ENCODE measurements around the gene ABHD8.

Gene ABHD8

GRCh38 chr19:17260842-17261325, 42.3 kb downstream of the ABHD8 start:
- Mint-ChIP-seq H3K27me3 (no peaks in the 10 kb centered on the region), H3K27ac (no peak overlapping the region)

GRCh38 chr19:17259934-17260333, 43.3 kb downstream of the ABHD8 start:
- Mint-ChIP-seq H3K27ac (no peak overlapping the region), H3K27me3 (no peaks in the 10 kb centered on the region), H3K4me1 (ENCODE audit: low read depth) (peaks cover 9% of the 10 kb centered on the region), H3K4me3 (no peak overlapping the region), H3K36me3 (ENCODE audit: low read depth) (no peaks in the 10 kb centered on the region), H3K9me3 (no peaks in the 10 kb centered on the region)
- DNase-seq = no peak

More at GRCh38 chr19:17260842-17261325, 42.3 kb downstream of the ABHD8 start:
- DNase-seq = peak; percentile 93
- no peaks in the 10 kb centered on the region for H3K9me3 Mint-ChIP-seq
- H3K4me1 Mint-ChIP-seq (ENCODE audit: low read depth) = peaks cover 9% of the 10 kb centered on the region
- H3K4me3 Mint-ChIP-seq = no peak overlapping the region
- H3K36me3 Mint-ChIP-seq (ENCODE audit: low read depth) = no peaks in the 10 kb centered on the region

GRCh38 chr19:17259118-17259780, 44.0 kb downstream of the ABHD8 start:
- Mint-ChIP-seq H3K36me3 (ENCODE audit: low read depth) (no peaks in the 10 kb centered on the region), H3K9me3 (no peaks in the 10 kb centered on the region), H3K4me3 (no peak overlapping the region), H3K27me3 (no peaks in the 10 kb centered on the region), H3K4me1 (ENCODE audit: low read depth) (peaks cover 6% of the 10 kb centered on the region), H3K27ac (no peak overlapping the region)
- no peak for DNase-seq

- Mint-ChIP-seq H3K9me3 (no peaks in the 10 kb centered on the region), H3K36me3 (ENCODE audit: low read depth) (no peaks in the 10 kb centered on the region), H3K27me3 (no peaks in the 10 kb centered on the region), H3K4me3 (no peak overlapping the region), H3K27ac (no peak overlapping the region), H3K4me1 (ENCODE audit: low read depth) (peaks cover 6% of the 10 kb centered on the region)
- no peak for DNase-seq
These were observed 47.1 kb downstream of the ABHD8 start for GRCh38 chr19:17256130-17256529.

GRCh38 chr19:17255150-17255621, 48.0 kb downstream of the ABHD8 start:
- H3K4me1 Mint-ChIP-seq (ENCODE audit: low read depth) = no peaks in the 10 kb centered on the region
- no peaks in the 10 kb centered on the region for H3K9me3 Mint-ChIP-seq
- no peak overlapping the region for H3K4me3 Mint-ChIP-seq
- H3K27ac Mint-ChIP-seq = no peak overlapping the region
- H3K27me3 Mint-ChIP-seq = no peaks in the 10 kb centered on the region
- DNase-seq = no peak
- no peaks in the 10 kb centered on the region for H3K36me3 Mint-ChIP-seq (ENCODE audit: low read depth)

GRCh38 chr19:17254636-17255035, 48.6 kb downstream of the ABHD8 start:
- Mint-ChIP-seq H3K36me3 (ENCODE audit: low read depth) (no peaks in the 10 kb centered on the region), H3K9me3 (no peaks in the 10 kb centered on the region), H3K4me3 (no peak overlapping the region), H3K27me3 (no peaks in the 10 kb centered on the region), H3K27ac (no peak overlapping the region), H3K4me1 (ENCODE audit: low read depth) (no peaks in the 10 kb centered on the region)
- no peak for DNase-seq

- H3K27ac Mint-ChIP-seq = no peak overlapping the region
- no peak for DNase-seq
- no peaks in the 10 kb centered on the region for H3K36me3 Mint-ChIP-seq (ENCODE audit: low read depth)
- H3K4me1 Mint-ChIP-seq (ENCODE audit: low read depth) = peaks cover 10% of the 10 kb centered on the region
- H3K4me3 Mint-ChIP-seq = no peak overlapping the region
- peaks cover 11% of the 10 kb centered on the region for H3K27me3 Mint-ChIP-seq
- H3K9me3 Mint-ChIP-seq = no peaks in the 10 kb centered on the region
These were observed 53.2 kb downstream of the ABHD8 start for GRCh38 chr19:17249887-17250548.

- no peaks in the 10 kb centered on the region for H3K9me3 Mint-ChIP-seq
- no peaks in the 10 kb centered on the region for H3K36me3 Mint-ChIP-seq (ENCODE audit: low read depth)
- H3K27ac Mint-ChIP-seq = no peak overlapping the region
- no peak overlapping the region for H3K4me3 Mint-ChIP-seq
- no peak for DNase-seq
- H3K27me3 Mint-ChIP-seq = peaks cover 16% of the 10 kb centered on the region
- peaks cover 11% of the 10 kb centered on the region for H3K4me1 Mint-ChIP-seq (ENCODE audit: low read depth)
These were observed 55.0 kb downstream of the ABHD8 start for GRCh38 chr19:17248011-17248776.

- peak overlapping the region; percentile 78 for H3K4me3 Mint-ChIP-seq
- H3K36me3 Mint-ChIP-seq (ENCODE audit: low read depth) = no peaks in the 10 kb centered on the region
- H3K4me1 Mint-ChIP-seq (ENCODE audit: low read depth) = peaks cover 11% of the 10 kb centered on the region
- no peak for DNase-seq
- H3K27me3 Mint-ChIP-seq = peaks cover 16% of the 10 kb centered on the region
- no peaks in the 10 kb centered on the region for H3K9me3 Mint-ChIP-seq
- H3K27ac Mint-ChIP-seq = peak overlapping the region; percentile 56
These were observed 56.4 kb downstream of the ABHD8 start for GRCh38 chr19:17246681-17247425.

GRCh38 chr19:17245535-17245984, 57.7 kb downstream of the ABHD8 start, which contains the start of gene NR2F6:
Gene NR2F6 (minus strand): TSS chr19:17245919. CDS start chr19:17245220, 699 bp downstream.
- Mint-ChIP-seq H3K9me3 (no peaks in the 10 kb centered on the region), H3K27me3 (peaks cover 16% of the 10 kb centered on the region), H3K4me1 (ENCODE audit: low read depth) (peaks cover 11% of the 10 kb centered on the region), H3K4me3 (peak within 1 kb of the TSS; percentile 78), H3K36me3 (ENCODE audit: low read depth) (no peaks in the 10 kb centered on the region), H3K27ac (no peak within 1 kb of the TSS)
- DNase-seq = no peak

GRCh38 chr19:17244618-17245534, 58.3 kb downstream of the ABHD8 start:
- Mint-ChIP-seq H3K4me3 (peak overlapping the region; percentile 63), H3K27me3 (peaks cover 16% of the 10 kb centered on the region), H3K4me1 (ENCODE audit: low read depth) (peaks cover 11% of the 10 kb centered on the region), H3K36me3 (ENCODE audit: low read depth) (no peaks in the 10 kb centered on the region), H3K9me3 (no peaks in the 10 kb centered on the region), H3K27ac (no peak overlapping the region)
- peak; percentile 49 for DNase-seq

GRCh38 chr19:17243830-17244617, 59.2 kb downstream of the ABHD8 start:
- no peak for DNase-seq
- Mint-ChIP-seq H3K27ac (no peak overlapping the region), H3K4me1 (ENCODE audit: low read depth) (peaks cover 11% of the 10 kb centered on the region), H3K4me3 (peak overlapping the region; percentile 63), H3K27me3 (peaks cover 16% of the 10 kb centered on the region), H3K9me3 (no peaks in the 10 kb centered on the region), H3K36me3 (ENCODE audit: low read depth) (no peaks in the 10 kb centered on the region)
